ENCODE results near the gene PPP1R15A. TPM values are rescaled to one million over a fixed set of nuclear protein-coding genes. Genes with fewer than 3 reads are reported as not detected.
A peak's percentile ranks its signal among the peaks of the same experiment; 100 is the strongest.

Gene PPP1R15A
- total RNA-seq, 1 donor from 2014 or later: 158 TPM

DNA sequence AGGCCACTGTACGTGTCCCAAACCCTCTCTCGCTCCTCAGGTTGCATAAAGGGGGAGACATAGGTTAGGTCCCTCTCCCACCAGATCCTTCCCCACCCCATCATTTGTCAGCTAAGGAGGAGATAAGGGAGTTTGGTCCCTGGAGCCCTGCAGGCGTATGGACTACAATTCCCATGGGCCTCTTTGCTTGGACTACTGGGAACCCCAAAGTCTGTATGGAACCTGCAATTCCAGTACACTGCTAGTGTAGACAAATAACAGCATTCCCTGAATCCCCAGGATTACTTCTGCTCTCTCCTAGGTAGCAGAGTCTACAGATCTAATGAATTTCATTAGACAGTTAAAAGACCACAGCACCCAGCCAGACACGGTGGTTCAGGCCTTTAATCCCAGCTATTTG is 19.9 kb upstream of the PPP1R15A start:
- TF ChIP-seq, protein P1, sequence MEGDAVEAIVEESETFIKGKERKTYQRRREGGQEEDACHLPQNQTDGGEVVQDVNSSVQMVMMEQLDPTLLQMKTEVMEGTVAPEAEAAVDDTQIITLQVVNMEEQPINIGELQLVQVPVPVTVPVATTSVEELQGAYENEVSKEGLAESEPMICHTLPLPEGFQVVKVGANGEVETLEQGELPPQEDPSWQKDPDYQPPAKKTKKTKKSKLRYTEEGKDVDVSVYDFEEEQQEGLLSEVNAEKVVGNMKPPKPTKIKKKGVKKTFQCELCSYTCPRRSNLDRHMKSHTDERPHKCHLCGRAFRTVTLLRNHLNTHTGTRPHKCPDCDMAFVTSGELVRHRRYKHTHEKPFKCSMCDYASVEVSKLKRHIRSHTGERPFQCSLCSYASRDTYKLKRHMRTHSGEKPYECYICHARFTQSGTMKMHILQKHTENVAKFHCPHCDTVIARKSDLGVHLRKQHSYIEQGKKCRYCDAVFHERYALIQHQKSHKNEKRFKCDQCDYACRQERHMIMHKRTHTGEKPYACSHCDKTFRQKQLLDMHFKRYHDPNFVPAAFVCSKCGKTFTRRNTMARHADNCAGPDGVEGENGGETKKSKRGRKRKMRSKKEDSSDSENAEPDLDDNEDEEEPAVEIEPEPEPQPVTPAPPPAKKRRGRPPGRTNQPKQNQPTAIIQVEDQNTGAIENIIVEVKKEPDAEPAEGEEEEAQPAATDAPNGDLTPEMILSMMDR (IDR thresholded peaks at IDR 0.05; ENCODE audit: unreplicated experiment): no peak
- peaks cover 12% of the 10 kb centered on the region for H3K36me3 Mint-ChIP-seq
- no peak for DNase-seq (ENCODE audit: low spot score in 2 of 2, unreplicated experiment in 2 of 2)
- H3K4me3 Mint-ChIP-seq: no peak overlapping the region
- no peaks in the 10 kb centered on the region for H3K9me3 Mint-ChIP-seq
- H3K27me3 Mint-ChIP-seq (ENCODE audit: low read depth): no peaks in the 10 kb centered on the region
- no peaks in the 10 kb centered on the region for H3K4me1 Mint-ChIP-seq
- no peak overlapping the region for H3K27ac Mint-ChIP-seq

DNA sequence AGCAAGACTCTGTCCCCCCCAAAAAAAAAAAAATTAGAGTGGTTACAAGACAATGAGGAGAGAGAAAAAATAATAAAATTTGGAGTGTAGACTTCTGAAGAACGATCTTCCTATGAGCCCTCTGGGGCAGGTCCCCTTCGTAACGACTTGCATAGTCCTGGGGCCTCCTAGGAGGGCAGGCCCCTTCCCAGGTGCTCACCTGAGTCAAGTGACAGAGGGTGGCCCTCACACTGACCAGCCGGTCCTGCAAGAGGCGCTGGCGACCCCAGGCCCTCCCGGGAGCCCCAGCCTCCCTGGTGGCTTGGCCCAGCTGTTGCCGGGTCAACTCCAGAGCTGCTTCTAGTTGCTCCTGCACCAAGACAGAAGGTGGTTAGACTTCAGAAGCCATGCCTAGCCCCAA is 18.7 kb upstream of the PPP1R15A start:
- no peak overlapping the region for H3K4me3 Mint-ChIP-seq
- H3K27me3 Mint-ChIP-seq (ENCODE audit: low read depth): no peaks in the 10 kb centered on the region
- TF ChIP-seq, protein P1 (IDR thresholded peaks at IDR 0.05; ENCODE audit: unreplicated experiment): no peak
- H3K4me1 Mint-ChIP-seq: no peaks in the 10 kb centered on the region
- DNase-seq (ENCODE audit: low spot score in 2 of 2, unreplicated experiment in 2 of 2): no peak
- no peak overlapping the region for H3K27ac Mint-ChIP-seq
- no peaks in the 10 kb centered on the region for H3K9me3 Mint-ChIP-seq
- peaks cover 8% of the 10 kb centered on the region for H3K36me3 Mint-ChIP-seq

DNA sequence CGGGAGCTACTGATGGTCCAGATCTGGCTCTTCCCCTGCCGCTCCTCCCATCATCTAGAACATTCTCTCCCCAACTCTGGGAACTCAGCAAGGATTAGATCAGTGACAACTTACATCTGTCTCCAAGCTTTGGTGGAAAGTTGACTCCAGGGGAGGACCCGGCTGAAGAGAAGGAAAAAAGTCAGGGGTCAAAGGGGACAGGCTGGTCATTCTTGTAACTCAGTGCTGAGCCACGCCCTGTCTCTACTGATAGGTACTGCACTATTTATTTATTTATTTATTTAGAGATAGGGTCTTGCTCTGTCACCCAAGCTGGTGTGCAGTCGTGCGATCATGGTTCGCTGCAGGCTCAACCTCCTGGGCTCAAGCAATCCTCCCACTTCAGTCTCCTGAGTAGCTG is 18.1 kb upstream of the PPP1R15A start:
- no peak overlapping the region for H3K27ac Mint-ChIP-seq
- H3K4me3 Mint-ChIP-seq: no peak overlapping the region
- H3K36me3 Mint-ChIP-seq: peaks cover 8% of the 10 kb centered on the region
- TF ChIP-seq, protein P1 (IDR thresholded peaks at IDR 0.05; ENCODE audit: unreplicated experiment): peak; percentile 20
- no peak for DNase-seq (ENCODE audit: low spot score in 2 of 2, unreplicated experiment in 2 of 2)
- H3K27me3 Mint-ChIP-seq (ENCODE audit: low read depth): no peaks in the 10 kb centered on the region
- no peaks in the 10 kb centered on the region for H3K9me3 Mint-ChIP-seq
- H3K4me1 Mint-ChIP-seq: no peaks in the 10 kb centered on the region

DNA sequence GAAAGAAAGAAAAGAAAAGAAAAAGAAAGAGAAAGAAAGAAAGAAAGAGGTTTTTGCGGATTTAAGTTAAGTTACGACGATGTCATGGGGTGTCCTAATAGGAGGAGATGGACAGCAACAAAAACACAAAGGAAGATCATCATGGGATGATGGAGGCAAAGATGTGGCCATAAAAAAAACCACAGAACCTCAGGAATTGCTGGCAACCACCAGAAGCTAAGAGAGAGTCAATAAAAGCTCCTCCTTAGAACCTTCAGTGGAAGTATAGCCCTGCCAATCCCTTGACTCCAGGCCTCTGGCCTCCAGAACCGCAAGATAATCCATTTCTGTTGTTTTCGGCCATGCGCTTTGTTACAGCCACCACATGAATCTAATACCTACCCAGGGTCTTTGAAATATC is 15.3 kb upstream of the PPP1R15A start:
- H3K36me3 Mint-ChIP-seq: peaks cover 12% of the 10 kb centered on the region
- H3K27me3 Mint-ChIP-seq (ENCODE audit: low read depth): no peaks in the 10 kb centered on the region
- H3K9me3 Mint-ChIP-seq: no peaks in the 10 kb centered on the region
- H3K27ac Mint-ChIP-seq: no peak overlapping the region
- H3K4me1 Mint-ChIP-seq: no peaks in the 10 kb centered on the region
- TF ChIP-seq, protein P1 (IDR thresholded peaks at IDR 0.05; ENCODE audit: unreplicated experiment): no peak
- DNase-seq (ENCODE audit: low spot score in 2 of 2, unreplicated experiment in 2 of 2): no peak
- H3K4me3 Mint-ChIP-seq: no peak overlapping the region

DNA sequence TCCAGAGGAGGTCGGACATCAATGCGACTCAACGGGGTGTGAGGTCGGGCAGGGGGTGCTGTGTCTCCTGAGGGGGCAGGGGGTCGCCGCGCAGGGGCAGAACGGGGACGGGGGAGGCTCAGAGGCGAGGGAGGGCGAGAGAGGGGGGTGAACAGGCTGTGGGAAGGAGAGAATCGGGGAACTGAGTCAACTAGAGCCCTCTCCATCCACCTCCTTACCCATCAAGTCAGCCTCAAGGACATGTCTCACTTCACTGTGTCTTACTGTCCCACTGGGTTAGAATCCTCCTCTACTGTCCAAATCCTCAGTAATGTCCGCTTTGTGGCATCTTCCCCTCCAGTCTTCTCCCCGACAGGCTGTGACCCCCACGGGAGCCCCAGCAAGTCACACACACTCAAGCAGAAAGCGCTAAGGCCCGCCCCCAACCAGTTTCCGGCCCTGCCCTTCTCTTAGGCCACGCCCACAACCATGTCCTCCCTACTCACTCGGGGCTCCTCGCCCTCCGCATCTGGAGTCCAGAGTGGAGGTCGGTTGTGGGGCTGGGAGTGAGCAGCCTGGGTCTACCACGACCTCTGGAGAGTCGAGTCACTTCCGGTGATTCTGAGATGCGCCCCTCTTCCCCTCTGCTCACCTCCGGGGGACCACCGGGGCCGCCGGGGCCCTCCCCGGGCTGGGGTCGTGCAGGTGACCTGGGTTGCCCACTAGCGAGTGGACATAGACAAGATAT is 13.1 kb upstream of the PPP1R15A start:
- DNase-seq (ENCODE audit: low spot score in 2 of 2, unreplicated experiment in 2 of 2): no peak
- TF ChIP-seq, protein P1 (IDR thresholded peaks at IDR 0.05; ENCODE audit: unreplicated experiment): no peak
- no peaks in the 10 kb centered on the region for H3K4me1 Mint-ChIP-seq
- peaks cover 16% of the 10 kb centered on the region for H3K36me3 Mint-ChIP-seq
- no peaks in the 10 kb centered on the region for H3K27me3 Mint-ChIP-seq (ENCODE audit: low read depth)
- H3K27ac Mint-ChIP-seq: no peak overlapping the region
- no peak overlapping the region for H3K4me3 Mint-ChIP-seq
- no peaks in the 10 kb centered on the region for H3K9me3 Mint-ChIP-seq

All from mesothelial cell of epicardium (in vitro differentiated cells).